K562 (cell line): ENCODE data around the gene CDH7. TPM values are rescaled to one million over a fixed set of nuclear protein-coding genes. Genes with fewer than 3 reads are reported as not detected.

Experiments used
- ATAC-seq: fragments of 200-7000 bp; cut with Tn5 transposase; 3 replicates; pipeline ENCODE4 v1.9.1; 2020; ENCODE audit warnings: moderate library complexity
- Bru-seq: library from RNA; stranded (reverse); fragments of 400-500 nt; gene quantifications from one replicate; lab custom pipeline; 2021; lab: Mats Ljungman, UMichigan
- BruChase-seq, 2 experiments: library from RNA; stranded (reverse); fragments of 400-500 nt; gene quantifications; one replicate each; lab custom pipeline; 2021; lab: Mats Ljungman, UMichigan
- BruUV-seq: library from RNA; stranded (reverse); fragments of 400-500 nt; replicated peaks from 2 replicates; lab custom pipeline; 2021; lab: Mats Ljungman, UMichigan
- CTCF ChIA-PET: fragments of 300-600 bp; formaldehyde crosslinking; extraction: SDS; loops from one replicate; lab custom pipeline; 2021; ENCODE audit warnings: low intra/inter-chr PET ratio; lab: Yijun Ruan, JAX
- POLR2A ChIA-PET: fragments of 300-600, 350-650 bp; sonication (Branson Sonifier 250); formaldehyde crosslinking; extraction: SDS; loops from one replicate; lab custom pipeline; 2021; ENCODE audit warnings: antibody characterized with exemption, inconsistent platforms; lab: Yijun Ruan, JAX
- DNase-seq, 4 experiments: peaks; one replicate each; pipeline versions ENCODE4 v3.0.0 to v3.0.0-alpha.2; 2011 to 2018; ENCODE audit warnings: low spot score in 3 of 4, mixed read lengths in 3 of 4; ENCODE audit errors: extremely low read depth in 1 of 4
- FAIRE-seq: peaks from 2 replicates; lab custom pipeline; 2011; peaks lifted over from hg19 to GRCh38; lab: Jason Lieb, UNC
- H2AFZ ChIP-seq: 2 replicates; pipeline ENCODE4 v1.6.0; 2011; ENCODE audit warnings: low read depth, low read length, control low read depth, inconsistent platforms
- H3K27ac ChIP-seq: fragments of 200-600 bp; 3 replicates; pipeline ENCODE4 v1.8.0; 2011; ENCODE audit warnings: low read depth, mild to moderate bottlenecking, control low read depth, inconsistent platforms, low read length, moderate library complexity, mixed read lengths; ENCODE audit errors: extremely low read depth
- H3K27me3 ChIP-seq, 2 experiments: fragments of 300-600 bp in 1 of 2; 2 replicates in 1 of 2; 3 replicates in 1 of 2; pipeline versions ENCODE4 v1.6.0 to v1.8.0; 2011; ENCODE audit warnings: inconsistent platforms in 2 of 2, low read length in 2 of 2, mild to moderate bottlenecking in 1 of 2, mixed read lengths in 1 of 2, moderate library complexity in 1 of 2; ENCODE audit not compliant: control insufficient read depth in 2 of 2, insufficient read depth in 2 of 2
- H3K36me3 ChIP-seq: fragments of 300-600 bp; 3 replicates; pipeline ENCODE4 v1.8.0; 2011; ENCODE audit warnings: mild to moderate bottlenecking, low read length, inconsistent platforms; ENCODE audit not compliant: control insufficient read depth, insufficient read depth
- H3K4me1 ChIP-seq, 2 experiments: fragments of 200-600 bp in 1 of 2; replicated peaks in 1 of 2; 2 replicates in 1 of 2; 3 replicates in 1 of 2; pipeline versions ENCODE4 v1.5.1 to v1.8.0; 2011; ENCODE audit warnings: inconsistent platforms in 2 of 2, low read length in 2 of 2, mild to moderate bottlenecking in 1 of 2, mixed read lengths in 1 of 2, moderate library complexity in 1 of 2; ENCODE audit not compliant: control insufficient read depth in 2 of 2, insufficient read depth in 2 of 2
- H3K4me2 ChIP-seq: 2 replicates; pipeline ENCODE4 v1.6.1; 2011; ENCODE audit warnings: low read length, control low read depth, inconsistent platforms, mixed read lengths; ENCODE audit not compliant: insufficient read depth
- H3K4me3 ChIP-seq: fragments of 200-600 bp; sonication (generic), shearing (Covaris generic); 2 replicates; pipeline ENCODE4 v1.5.1; 2016; ENCODE audit warnings: control low read depth, inconsistent platforms
- H3K79me2 ChIP-seq: fragments of 200-600 bp; 3 replicates; pipeline ENCODE4 v1.8.0; 2011; ENCODE audit warnings: low read length, inconsistent platforms; ENCODE audit not compliant: control insufficient read depth, insufficient read depth
- H3K9ac ChIP-seq, 2 experiments: 2 replicates each; pipeline versions ENCODE4 v1.6.0 to v1.6.1; 2011; ENCODE audit warnings: low read depth in 2 of 2, low read length in 2 of 2, control low read depth in 1 of 2, inconsistent platforms in 1 of 2, mild to moderate bottlenecking in 1 of 2, mixed read lengths in 1 of 2; ENCODE audit not compliant: insufficient read depth in 1 of 2
- H3K9me1 ChIP-seq: one replicate; pipeline ENCODE4 v1.6.0; 2011; ENCODE audit warnings: inconsistent platforms, mild to moderate bottlenecking, low read length, moderate library complexity; ENCODE audit not compliant: control insufficient read depth, insufficient read depth
- H3K9me3 ChIP-seq: replicated peaks from 2 replicates; pipeline ENCODE4 v1.5.1; 2011; ENCODE audit warnings: low read depth, low read length, inconsistent platforms; ENCODE audit not compliant: control insufficient read depth, insufficient read depth
- H4K20me1 ChIP-seq: replicated peaks from 2 replicates; pipeline ENCODE4 v1.6.1; 2011; ENCODE audit warnings: low read length, inconsistent platforms, mixed read lengths; ENCODE audit not compliant: control insufficient read depth, insufficient read depth
- JUND ChIP-seq, 2 experiments: IDR thresholded peaks; 2 replicates in 1 of 2; 3 replicates in 1 of 2; pipeline ENCODE4 v1.6.1; 2011; ENCODE audit warnings: borderline replicate concordance in 2 of 2, low read depth in 2 of 2, low read length in 2 of 2, improper control_type of control experiment in 1 of 2, missing biosample characterization in 1 of 2, missing genetic modification characterization in 1 of 2, missing genetic modification reagents in 1 of 2
- TRIM28 ChIP-seq: fragments of 450-650 bp; IDR thresholded peaks from 2 replicates; pipeline ENCODE4 v1.6.1; 2017
- WGBS: fragments of 100-300 bp; shearing (Covaris generic); methylation state at CpG from one replicate; pipeline ENCODE4 v1.1.6; 2016; ENCODE audit warnings: low coverage, mixed read lengths; ENCODE audit not compliant: insufficient coverage; ENCODE audit errors: missing lambda C conversion rate; 5-methylcytosine and 5-hydroxymethylcytosine counted together
- in situ Hi-C: fragments of 300-500 bp; cut with MboI; formaldehyde crosslinking; loops from 4 replicates; pipeline ENCODE4 v1.15.0; 2018; ENCODE audit warnings: inconsistent platforms, mixed read lengths
- intact Hi-C: fragments of 100-400 bp; cut with micrococcal nuclease; formaldehyde crosslinking; loops from 2 replicates; pipeline ENCODE4 v1.14.2; 2022
- long read RNA-seq, 3 experiments: library from polyadenylated mRNA in 2 of 3; library from RNA in 1 of 3; unstranded in 2 of 3; stranded (forward) in 1 of 3; transcript quantifications; one replicate each; pipeline ENCODE4 v2.0.0, GENCODE V29; 2019 to 2022
- polyA minus RNA-seq, 3 experiments: library from RNA; depleted of rRNA, polyadenylated mRNA; stranded (reverse); fragments of >200 nt; gene quantifications; 2 replicates each; pipeline ENCODE4 v1.2.3, GENCODE V29; 2011
- polyA plus RNA-seq, 8 experiments: library from polyadenylated mRNA; depleted of rRNA in 4 of 8; stranded (reverse) in 5 of 8; unstranded in 3 of 8; fragments of >200 nt; fragmentation: Nextera tagmentation in 2 of 8; fragmentation: Illumina TruSeq in 1 of 8; extraction: Ambion mirVana in 2 of 8; extraction: Trizol in 1 of 8; gene quantifications; 2 replicates each; pipeline versions ENCODE4 v1.2.1 to v1.2.3, GENCODE V29; 2011 to 2014; ENCODE audit warnings: inconsistent platforms in 1 of 8, missing spikeins in 1 of 8
- total RNA-seq, 7 experiments: library from RNA; depleted of rRNA in 6 of 7; stranded (reverse); fragments of >200 nt in 6 of 7; fragmentation: Illumina TruSeq in 2 of 7; extraction: Trizol in 2 of 7; gene quantifications; 2 replicates each; pipeline versions ENCODE4 v1.2.1 to v1.2.3, GENCODE V29; 2011 to 2021; ENCODE audit warnings: low replicate concordance in 1 of 7
- TF ChIP-seq, protein P1 (sequence below), 2 experiments: fragments of 450-650 bp; formaldehyde crosslinking in 1 of 2; IDR thresholded peaks; 2 replicates each; pipeline versions ENCODE4 v1.4.0 to v1.6.1; 2014 to 2020; ENCODE audit warnings: mild to moderate bottlenecking in 2 of 2, borderline replicate concordance in 1 of 2, low read depth in 1 of 2

The CDH7 gene, protein sequence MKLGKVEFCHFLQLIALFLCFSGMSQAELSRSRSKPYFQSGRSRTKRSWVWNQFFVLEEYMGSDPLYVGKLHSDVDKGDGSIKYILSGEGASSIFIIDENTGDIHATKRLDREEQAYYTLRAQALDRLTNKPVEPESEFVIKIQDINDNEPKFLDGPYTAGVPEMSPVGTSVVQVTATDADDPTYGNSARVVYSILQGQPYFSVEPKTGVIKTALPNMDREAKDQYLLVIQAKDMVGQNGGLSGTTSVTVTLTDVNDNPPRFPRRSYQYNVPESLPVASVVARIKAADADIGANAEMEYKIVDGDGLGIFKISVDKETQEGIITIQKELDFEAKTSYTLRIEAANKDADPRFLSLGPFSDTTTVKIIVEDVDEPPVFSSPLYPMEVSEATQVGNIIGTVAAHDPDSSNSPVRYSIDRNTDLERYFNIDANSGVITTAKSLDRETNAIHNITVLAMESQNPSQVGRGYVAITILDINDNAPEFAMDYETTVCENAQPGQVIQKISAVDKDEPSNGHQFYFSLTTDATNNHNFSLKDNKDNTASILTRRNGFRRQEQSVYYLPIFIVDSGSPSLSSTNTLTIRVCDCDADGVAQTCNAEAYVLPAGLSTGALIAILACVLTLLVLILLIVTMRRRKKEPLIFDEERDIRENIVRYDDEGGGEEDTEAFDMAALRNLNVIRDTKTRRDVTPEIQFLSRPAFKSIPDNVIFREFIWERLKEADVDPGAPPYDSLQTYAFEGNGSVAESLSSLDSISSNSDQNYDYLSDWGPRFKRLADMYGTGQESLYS
- total RNA-seq (2011; cell fraction: chromatin; rRNA removed; ENCODE audit: low replicate concordance), result not detected in 2 replicates
- not detected in 2 replicates for total RNA-seq (2011; cell fraction: nucleolus; rRNA removed)
- not detected in 2 replicates for total RNA-seq (2011; cell fraction: nucleoplasm; rRNA removed)
- total RNA-seq (2014; rRNA removed) (not detected in 2 replicates), total RNA-seq (2014; rRNA removed; fragmentation: Illumina TruSeq; extraction: Trizol) (0.07 TPM in 1 of 2 replicates, not detected in the other), total RNA-seq (2015; rRNA removed; fragmentation: Illumina TruSeq; extraction: Trizol) (not detected in 2 replicates), total RNA-seq (2021) (not detected in 2 replicates), polyA plus RNA-seq (2011; rRNA removed) (not detected in 2 replicates), polyA plus RNA-seq (2014; fragmentation: Illumina TruSeq; extraction: Trizol) (0.01 TPM in 1 of 2 replicates, not detected in the other), polyA plus RNA-seq (2014; fragmentation: Nextera tagmentation; extraction: Ambion mirVana) (not detected), polyA plus RNA-seq (2014; rRNA removed) (0.05 TPM in 1 of 2 replicates, not detected in the other), polyA minus RNA-seq (2011; rRNA and poly(A)+ RNA removed) (0.06 TPM in 1 of 2 replicates, not detected in the other), Bru-seq, nascent RNA (percentile 10 among the genes with signal in this experiment), BruChase-seq, experiment 1, labeled RNA remaining after a 2-hour chase (percentile 9 among the genes with signal in this experiment), BruChase-seq, experiment 2, labeled RNA remaining after a 6-hour chase (percentile 8 among the genes with signal in this experiment)
- not detected in 2 replicates for polyA plus RNA-seq (2011; cell fraction: cytosol; rRNA removed)
- polyA plus RNA-seq (2011; cell fraction: nucleus; rRNA removed), result not detected in 2 replicates
- polyA plus RNA-seq (2012), result 0.07 TPM in 1 of 2 replicates, not detected in the other
- polyA minus RNA-seq (2011; cell fraction: cytosol; rRNA and poly(A)+ RNA removed), result not detected in 2 replicates
- polyA minus RNA-seq (2011; cell fraction: nucleus; rRNA and poly(A)+ RNA removed), result not detected in 2 replicates
- long read RNA-seq, experiment 1, result 0 reads
- long read RNA-seq, experiment 2, result 0 reads
- long read RNA-seq, experiment 3, result 0 reads

DNA sequence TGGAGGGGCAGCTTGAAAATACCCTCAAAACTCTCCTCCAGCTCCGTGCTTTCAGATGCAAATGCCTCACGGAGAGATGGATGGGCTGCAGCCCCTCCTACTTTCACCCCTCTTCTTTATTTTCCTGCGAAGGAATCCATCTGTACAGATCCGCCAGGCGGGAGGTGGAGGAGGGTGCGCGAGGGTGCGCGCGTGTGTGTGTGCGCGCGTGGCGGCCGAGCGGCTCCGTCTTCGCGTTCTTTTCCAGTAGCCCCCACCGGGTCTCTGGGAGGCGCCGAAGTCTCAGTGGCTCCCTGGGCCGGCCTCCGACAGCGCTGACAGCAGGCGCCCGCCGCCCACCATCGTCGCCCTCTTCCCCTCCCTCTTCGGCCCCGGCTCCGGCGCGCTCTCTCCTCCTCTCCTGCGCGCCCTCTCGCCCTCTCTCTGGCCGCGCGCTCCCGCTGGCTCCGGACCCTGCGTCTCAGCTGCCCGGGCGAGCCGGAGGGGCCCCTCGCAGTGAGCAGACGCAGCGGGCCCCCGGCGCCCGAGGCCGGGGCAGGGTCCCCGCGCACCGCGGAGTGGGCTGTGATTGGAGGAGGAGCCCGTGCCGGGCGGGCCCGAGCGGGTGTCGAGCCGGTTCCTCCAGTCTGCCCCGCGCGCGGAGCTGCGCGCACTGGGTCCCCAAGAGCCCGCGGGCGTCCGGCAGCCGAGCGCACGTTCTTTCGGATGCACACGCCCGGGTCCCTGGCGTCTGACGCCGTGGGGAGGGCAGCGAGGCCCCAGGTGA lies at the start of gene CDH7:
TSS of gene CDH7 (plus strand) at position 624 of the 766 bp plus-strand sequence. CDS start 11,831 bp downstream, outside the sequence.
- ChIA-PET CTCF (no interaction called here), POLR2A (no interaction called here)
- WGBS, result 10% methylated on average over 5 of the region's 85 CpGs
- no peaks in the 10 kb centered on the region for H3K36me3 ChIP-seq
- no TSS peak for BruUV-seq
- intact Hi-C loops (no loop called here), in situ Hi-C loops (no loop called here)
- no peaks in the 10 kb centered on the region for H3K9me3 ChIP-seq
- no peak within 1 kb of the TSS for H3K27ac ChIP-seq
- DNase-seq (no peak), ATAC-seq (no peak), FAIRE-seq (no peak)
- H3K4me1 ChIP-seq, result no peaks in the 10 kb centered on the region
- H3K4me3 ChIP-seq, result no peak within 1 kb of the TSS
- no peaks in the 10 kb centered on the region for H4K20me1 ChIP-seq
- no peak within 1 kb of the TSS for H3K9ac ChIP-seq
- no peaks in the 10 kb centered on the region for H3K27me3 ChIP-seq
- no peaks in the 10 kb centered on the region for H3K79me2 ChIP-seq
- no peak within 1 kb of the TSS for H3K4me2 ChIP-seq
- no peaks in the 10 kb centered on the region for H3K9me1 ChIP-seq
- H2AFZ ChIP-seq, result no peak within 1 kb of the TSS
- no peak for TF ChIP-seq TRIM28
- no peak for TF ChIP-seq JUND (IDR thresholded peaks at IDR 0.05; ENCODE audit: borderline replicate concordance, low read depth, low read length)
- TF ChIP-seq JUND (tag; IDR thresholded peaks at IDR 0.05; ENCODE audit: borderline replicate concordance, low read depth, low read length), result no peak
- TF ChIP-seq, protein P1, sequence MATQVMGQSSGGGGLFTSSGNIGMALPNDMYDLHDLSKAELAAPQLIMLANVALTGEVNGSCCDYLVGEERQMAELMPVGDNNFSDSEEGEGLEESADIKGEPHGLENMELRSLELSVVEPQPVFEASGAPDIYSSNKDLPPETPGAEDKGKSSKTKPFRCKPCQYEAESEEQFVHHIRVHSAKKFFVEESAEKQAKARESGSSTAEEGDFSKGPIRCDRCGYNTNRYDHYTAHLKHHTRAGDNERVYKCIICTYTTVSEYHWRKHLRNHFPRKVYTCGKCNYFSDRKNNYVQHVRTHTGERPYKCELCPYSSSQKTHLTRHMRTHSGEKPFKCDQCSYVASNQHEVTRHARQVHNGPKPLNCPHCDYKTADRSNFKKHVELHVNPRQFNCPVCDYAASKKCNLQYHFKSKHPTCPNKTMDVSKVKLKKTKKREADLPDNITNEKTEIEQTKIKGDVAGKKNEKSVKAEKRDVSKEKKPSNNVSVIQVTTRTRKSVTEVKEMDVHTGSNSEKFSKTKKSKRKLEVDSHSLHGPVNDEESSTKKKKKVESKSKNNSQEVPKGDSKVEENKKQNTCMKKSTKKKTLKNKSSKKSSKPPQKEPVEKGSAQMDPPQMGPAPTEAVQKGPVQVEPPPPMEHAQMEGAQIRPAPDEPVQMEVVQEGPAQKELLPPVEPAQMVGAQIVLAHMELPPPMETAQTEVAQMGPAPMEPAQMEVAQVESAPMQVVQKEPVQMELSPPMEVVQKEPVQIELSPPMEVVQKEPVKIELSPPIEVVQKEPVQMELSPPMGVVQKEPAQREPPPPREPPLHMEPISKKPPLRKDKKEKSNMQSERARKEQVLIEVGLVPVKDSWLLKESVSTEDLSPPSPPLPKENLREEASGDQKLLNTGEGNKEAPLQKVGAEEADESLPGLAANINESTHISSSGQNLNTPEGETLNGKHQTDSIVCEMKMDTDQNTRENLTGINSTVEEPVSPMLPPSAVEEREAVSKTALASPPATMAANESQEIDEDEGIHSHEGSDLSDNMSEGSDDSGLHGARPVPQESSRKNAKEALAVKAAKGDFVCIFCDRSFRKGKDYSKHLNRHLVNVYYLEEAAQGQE (IDR thresholded peaks at IDR 0.05; ENCODE audit: borderline replicate concordance), result no peak
- TF ChIP-seq, protein P1 (CRISPR knock-in tag; IDR thresholded peaks at IDR 0.05; ENCODE audit: low read depth), result no peak
